GM12892 (cell line): Measurements from ENCODE around the gene SLCO3A1.

Source experiments
- DNase-seq: peaks from one replicate; pipeline ENCODE4 v3.0.0; 2011; ENCODE audit not compliant: insufficient read length
- FAIRE-seq: peaks from 2 replicates; lab custom pipeline; 2011; peaks lifted over from hg19 to GRCh38; lab: Jason Lieb, UNC
- POLR2A ChIP-seq: IDR thresholded peaks from 2 replicates; pipeline ENCODE4 v1.6.1; 2011; ENCODE audit warnings: low read depth, low read length, control low read depth
- POLR2AphosphoS5 ChIP-seq: IDR thresholded peaks from 2 replicates; pipeline ENCODE4 v1.6.1; 2011; ENCODE audit warnings: low read depth, low read length, control low read depth
- TAF1 ChIP-seq: IDR thresholded peaks from 2 replicates; pipeline ENCODE4 v1.6.1; 2011; ENCODE audit warnings: low read depth, mild to moderate bottlenecking, control low read depth, low read length, borderline replicate concordance

SLCO3A1 gene

DNA sequence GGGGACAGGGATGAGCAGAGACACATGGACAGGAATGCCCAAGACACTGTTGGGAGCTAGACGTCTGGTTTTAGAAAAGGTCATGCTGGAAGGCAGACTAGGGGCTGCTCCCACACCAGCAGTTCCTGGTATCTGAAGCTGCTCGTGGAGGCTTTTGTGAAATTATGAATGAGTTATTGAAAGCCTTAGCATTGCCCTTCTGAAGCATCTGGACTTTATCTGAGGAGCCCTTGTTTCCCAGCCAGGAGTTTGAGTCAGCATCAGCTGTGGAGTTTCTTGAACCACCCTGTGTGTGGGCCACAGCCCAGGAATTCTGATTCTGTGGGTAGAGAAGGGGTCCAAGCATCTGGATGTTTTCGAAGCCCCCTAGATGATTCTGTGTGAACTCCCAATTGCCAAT is 258.7 kb downstream of the SLCO3A1 start:
- TF ChIP-seq POLR2AphosphoS5, result no peak
- TF ChIP-seq POLR2A, result no peak
- no peak for TF ChIP-seq TAF1
- no peak for FAIRE-seq
- DNase-seq, result no peak

DNA sequence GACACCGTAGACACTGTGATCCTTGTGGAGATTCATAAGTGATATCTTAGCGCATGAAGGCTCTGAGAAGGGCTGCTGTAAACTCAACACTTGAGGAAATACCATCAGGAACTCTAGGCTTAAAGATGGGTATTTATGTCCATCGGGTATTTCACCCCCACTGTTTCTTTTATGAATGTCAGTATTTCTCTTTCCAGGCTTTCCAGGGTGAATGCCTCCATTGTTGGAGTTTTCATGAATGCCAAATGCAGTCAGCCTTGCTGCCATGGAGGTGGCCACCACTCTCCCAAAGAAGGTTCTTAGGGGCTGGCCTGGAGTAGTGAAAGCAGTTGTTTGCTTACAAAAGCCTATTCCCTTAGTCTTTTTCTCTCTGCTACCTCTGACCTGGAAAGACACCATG is 259.2 kb downstream of the SLCO3A1 start:
- FAIRE-seq (no peak), DNase-seq (no peak)
- TF ChIP-seq POLR2AphosphoS5 (no peak), TAF1 (no peak), POLR2A (no peak)

DNA sequence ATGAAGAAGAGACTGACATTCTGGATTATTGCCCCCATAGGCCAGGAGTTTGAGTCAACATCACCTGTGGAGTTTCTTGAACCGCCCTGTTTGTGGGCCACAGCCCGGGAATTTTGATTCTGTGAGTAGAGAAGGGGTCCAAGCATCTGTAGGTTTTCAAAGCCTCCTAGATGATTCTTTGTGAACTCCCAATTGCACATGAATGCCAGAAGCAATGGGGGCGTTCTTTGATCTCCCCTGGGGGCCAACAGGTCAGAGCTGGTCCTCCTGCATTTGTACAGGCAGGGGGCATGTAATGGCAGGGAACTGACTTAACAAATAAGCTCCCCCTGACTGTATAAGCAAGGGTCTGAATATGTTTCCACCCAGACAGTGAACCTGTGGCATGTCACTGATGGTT is 260.3 kb downstream of the SLCO3A1 start:
- TF ChIP-seq POLR2AphosphoS5 (no peak), POLR2A (no peak), TAF1 (no peak)
- no peak for DNase-seq
- no peak for FAIRE-seq

DNA sequence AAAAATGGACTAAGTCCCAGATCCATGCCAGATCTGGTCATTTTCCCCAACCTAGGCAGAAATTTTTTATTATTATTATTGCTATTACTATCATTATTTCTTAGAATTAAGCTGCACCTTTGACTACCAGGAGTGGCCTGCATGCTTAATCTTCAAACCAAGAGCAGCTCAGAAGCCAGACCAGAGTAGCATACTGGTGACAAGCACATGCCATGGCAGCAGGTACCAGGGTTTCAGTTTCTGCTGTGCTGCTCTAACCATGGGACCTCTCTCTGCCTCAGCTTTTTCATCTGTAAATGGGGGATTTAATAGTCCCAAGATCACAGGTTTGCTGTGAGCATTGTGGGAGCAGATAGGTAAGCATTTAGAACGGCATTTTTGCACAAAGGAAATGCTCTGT is 262.3 kb downstream of the SLCO3A1 start:
- no peak for TF ChIP-seq POLR2AphosphoS5
- no peak for TF ChIP-seq TAF1
- no peak for TF ChIP-seq POLR2A
- FAIRE-seq (no peak), DNase-seq (no peak)

DNA sequence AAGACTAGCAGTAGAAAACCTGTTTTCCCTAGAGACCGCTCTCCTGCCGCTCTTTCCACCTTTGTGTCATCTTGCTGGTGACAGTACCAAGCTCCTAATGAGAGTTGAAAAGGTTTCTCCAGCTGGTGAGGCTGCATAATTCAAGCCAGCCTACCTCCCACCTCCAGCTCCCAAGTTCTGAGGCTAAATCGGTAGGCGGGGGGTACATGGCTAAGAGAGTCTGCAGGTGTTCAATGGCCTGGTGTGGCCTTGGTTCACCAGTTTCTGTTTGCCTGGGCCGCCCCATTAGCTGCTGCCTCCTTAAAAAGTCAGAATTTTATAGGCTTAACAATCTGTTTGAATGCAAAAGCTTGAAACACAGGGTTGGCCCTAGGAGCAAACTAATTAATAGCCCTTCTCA is 262.8 kb downstream of the SLCO3A1 start:
- TF ChIP-seq TAF1 (no peak), POLR2AphosphoS5 (no peak), POLR2A (no peak)
- DNase-seq, result no peak
- no peak for FAIRE-seq

DNA sequence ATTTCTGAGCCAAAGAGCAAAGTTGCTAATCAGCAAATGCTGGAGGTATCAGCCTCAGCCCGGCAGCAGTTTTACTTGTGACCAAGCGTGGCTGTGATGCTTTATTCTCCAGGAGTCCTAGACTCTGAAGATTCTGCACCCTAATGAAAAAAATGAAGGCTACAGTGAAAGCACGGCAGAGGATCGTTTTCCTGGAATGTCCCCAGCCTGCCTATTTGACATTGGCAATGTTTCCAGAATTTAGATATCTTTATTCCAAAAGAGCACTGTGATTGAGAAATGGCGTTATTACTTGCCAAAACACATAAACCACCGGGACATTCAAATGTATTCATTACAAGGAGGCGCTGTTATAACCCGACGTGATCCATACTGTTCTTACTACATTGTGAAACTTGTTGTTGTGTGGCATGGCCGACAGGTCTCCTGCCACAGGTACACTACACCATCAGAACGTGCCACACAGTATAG is 263.8 kb downstream of the SLCO3A1 start:
- no peak for FAIRE-seq

DNA sequence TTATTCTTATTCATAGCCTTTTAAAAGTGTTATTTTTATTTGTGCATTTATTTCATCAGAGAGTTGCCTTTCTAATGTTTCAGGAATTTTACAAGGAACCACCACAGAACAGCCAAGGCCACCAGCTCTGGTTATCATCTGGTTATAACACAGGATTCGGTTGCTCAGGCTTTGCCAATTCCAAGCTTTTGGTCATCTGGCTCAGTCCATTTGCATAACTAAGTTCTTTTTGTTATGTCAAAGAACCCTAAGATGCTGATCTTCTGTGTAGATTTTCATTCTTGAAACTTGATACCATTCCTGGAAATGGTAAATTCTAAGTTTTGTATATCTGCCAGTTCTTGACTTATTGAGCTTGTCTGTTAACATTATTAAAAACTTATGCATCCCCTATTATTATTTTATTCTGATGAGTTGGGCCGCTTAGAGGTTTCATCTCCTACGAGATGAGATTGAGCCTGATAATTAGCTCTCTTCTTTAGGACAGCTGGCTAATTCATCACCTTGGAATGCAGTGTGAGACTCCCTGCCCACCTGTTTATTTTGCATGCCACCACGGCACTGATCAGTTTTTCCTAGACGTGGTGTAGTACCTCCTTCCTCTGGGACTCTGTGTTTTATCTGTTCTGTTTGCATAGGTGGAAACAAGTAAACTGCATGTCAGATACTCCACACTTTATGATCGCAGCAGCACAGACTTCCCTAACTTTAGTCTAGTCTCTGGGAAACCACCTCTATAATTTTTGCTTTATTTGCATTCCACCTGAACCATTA is 264.8 kb downstream of the SLCO3A1 start:
- TF ChIP-seq POLR2AphosphoS5 (no peak), TAF1 (no peak), POLR2A (no peak)
- FAIRE-seq (no peak), DNase-seq (no peak)

More for the DNA sequence above, 263.8 kb downstream of the SLCO3A1 start:
- TF ChIP-seq POLR2A (no peak), TAF1 (no peak), POLR2AphosphoS5 (no peak)
- DNase-seq, result no peak

DNA sequence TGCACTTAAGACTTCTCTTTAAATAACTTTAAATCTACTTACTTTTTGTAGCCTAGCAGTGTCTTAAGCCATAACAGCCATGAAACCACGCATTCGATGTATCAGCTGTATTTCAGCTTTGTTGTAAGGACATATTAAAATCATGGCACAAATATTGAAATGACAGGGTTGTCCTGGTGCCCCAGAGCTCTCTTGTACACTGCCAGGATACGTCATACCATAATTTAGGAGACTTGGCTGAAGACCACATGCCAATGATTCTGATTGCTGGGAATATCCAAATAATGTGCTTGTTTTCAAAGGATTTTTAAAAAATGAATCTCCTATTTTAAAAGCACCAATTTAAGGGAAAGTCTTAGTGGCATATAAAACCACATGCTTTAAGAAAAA is 265.4 kb downstream of the SLCO3A1 start:
- DNase-seq (no peak), FAIRE-seq (no peak)
- no peak for TF ChIP-seq POLR2A
- no peak for TF ChIP-seq POLR2AphosphoS5
- no peak for TF ChIP-seq TAF1

DNA sequence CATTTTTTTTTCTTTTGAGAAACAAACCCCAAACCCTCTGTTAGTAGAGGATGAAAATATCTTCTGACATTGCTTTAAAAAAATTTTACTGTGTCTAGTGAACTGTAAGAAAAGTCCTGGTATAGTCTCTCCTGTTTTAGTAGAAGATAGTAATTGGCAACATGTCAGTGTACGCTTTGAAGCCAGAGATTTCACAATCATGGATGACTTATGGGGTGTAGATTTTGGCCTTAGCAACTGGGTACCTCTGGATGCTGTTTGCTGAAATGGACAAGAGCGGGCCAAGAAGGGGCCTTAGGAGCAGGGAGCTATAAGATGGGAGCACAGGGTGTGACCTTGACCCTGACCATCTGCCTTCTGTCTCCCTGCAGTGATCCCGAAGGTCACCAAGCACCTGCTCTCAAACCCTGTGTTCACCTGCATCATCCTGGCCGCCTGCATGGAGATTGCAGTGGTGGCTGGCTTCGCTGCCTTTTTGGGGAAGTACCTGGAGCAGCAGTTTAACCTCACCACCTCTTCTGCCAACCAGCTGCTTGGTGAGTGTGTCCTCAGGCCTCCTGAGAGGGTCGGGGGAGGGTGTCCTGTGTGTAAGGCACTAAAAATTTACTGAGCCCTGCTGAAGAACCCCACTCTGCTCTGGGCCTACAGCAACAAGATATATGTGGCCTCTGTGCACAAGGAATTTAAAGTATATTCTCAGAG is 266.7 kb downstream of the SLCO3A1 start:
- DNase-seq (no peak), FAIRE-seq (no peak)
- TF ChIP-seq POLR2A (no peak), POLR2AphosphoS5 (no peak), TAF1 (no peak)

DNA sequence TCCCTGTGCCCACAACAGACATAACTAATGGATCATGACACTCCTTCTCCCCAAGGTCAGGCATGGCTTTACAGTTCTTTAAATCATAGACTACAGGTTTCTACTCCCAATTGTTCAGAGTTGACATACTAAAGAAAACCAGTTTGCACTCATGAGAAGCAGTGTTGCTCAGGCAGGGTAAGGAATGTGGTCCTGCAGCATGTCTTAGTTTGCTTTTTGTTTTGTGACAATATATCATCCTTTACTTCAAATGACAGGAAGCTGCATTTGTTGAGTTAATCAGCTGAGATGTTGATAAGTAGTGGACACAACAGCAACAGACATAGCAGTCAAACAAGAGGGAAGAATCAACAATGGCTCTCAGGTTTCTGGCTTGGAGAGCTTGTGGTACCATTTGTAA is 267.5 kb downstream of the SLCO3A1 start:
- FAIRE-seq, result no peak

DNA sequence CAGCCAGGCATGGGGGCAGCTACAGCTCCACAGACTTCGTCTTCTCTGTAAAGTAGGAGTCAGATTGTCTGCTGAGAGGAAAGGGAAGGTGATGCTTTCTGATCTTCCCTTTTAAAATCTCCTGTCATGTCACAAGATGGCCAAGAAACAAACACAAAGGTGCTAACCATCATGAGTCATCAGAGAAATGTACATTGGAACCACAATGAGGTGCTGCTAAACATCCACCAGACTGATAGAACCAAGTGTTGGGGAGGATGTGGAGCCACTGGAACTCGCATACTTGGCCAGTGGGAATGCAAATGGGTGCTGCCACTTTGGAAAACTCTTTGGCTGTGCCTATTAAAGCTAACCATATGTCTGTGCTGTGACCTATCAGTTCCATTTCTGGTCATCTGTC is 268.8 kb downstream of the SLCO3A1 start:
- TF ChIP-seq TAF1 (no peak), POLR2AphosphoS5 (no peak), POLR2A (no peak)
- DNase-seq, result no peak
- no peak for FAIRE-seq

More for the DNA sequence above, 267.5 kb downstream of the SLCO3A1 start:
- TF ChIP-seq POLR2A (no peak), POLR2AphosphoS5 (no peak), TAF1 (no peak)
- no peak for DNase-seq

DNA sequence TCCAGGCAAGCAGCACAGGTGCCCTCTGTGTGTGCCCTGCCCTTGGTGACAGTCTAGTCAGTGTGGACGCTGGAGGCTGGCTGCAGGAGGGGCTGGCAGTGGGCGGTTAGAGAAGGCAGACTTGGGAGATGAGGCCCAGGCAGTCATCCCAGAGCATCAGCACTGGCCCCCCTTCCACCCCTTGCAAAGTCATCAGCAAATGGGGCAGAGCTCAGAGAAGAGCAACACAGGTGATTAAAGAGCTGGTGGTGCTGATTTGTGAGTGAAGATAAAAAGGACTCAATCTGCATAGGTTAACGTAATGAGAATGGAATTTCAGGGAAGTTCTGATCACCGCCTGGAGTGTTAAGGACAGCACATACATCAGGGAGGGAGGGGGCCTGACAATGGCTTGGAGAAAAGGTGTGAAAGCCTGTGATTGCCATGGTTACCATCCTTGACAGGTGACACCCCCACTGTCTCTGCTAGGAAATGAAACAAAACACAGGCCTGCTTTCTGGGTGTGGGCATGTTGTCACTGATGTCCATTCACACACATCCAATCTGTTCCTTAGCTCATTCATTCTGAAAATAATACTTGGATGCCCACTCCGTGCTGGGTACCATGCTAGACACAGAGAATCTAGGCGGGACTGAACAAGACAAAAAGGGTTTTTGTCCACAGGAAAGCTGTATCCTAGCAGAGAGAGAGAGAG is 270.6 kb downstream of the SLCO3A1 start:
- FAIRE-seq (no peak), DNase-seq (no peak)
- no peak for TF ChIP-seq POLR2A
- TF ChIP-seq TAF1, result no peak
- no peak for TF ChIP-seq POLR2AphosphoS5
